Loucy (cell line): Measurements from ENCODE around the gene IL36RN.

Experiments
- CTCF ChIP-seq: fragments of 200-600 bp; sonication (generic); conservative IDR thresholded peaks from 2 replicates; pipeline ENCODE4 v1.5.1; 2014; ENCODE audit warnings: mild to moderate bottlenecking, antibody characterized with exemption, low read length
- EZH2phosphoT487 ChIP-seq: fragments of 200-600 bp; IDR thresholded peaks from 2 replicates; pipeline ENCODE4 v1.6.1; 2018; ENCODE audit warnings: antibody characterized with exemption, mild to moderate bottlenecking, moderate library complexity, borderline replicate concordance

- TF ChIP-seq CTCF (no peak), EZH2phosphoT487 (no peak)
Measured at GRCh38 chr2:113009622-113010021, 49.4 kb upstream of the IL36RN start.
